Epithelial cell of prostate (primary cell): Measurements from ENCODE around the gene CERS1.

Experiments
- DNase-seq: peaks from one replicate; pipeline ENCODE4 v3.0.0-alpha.2; 2011; ENCODE audit warnings: low read depth, low spot score
- H3K27ac ChIP-seq: fragments of 450-650 bp; 2 replicates; pipeline ENCODE4 v1.5.1; 2017; ENCODE audit warnings: mild to moderate bottlenecking

CERS1 gene

DNA sequence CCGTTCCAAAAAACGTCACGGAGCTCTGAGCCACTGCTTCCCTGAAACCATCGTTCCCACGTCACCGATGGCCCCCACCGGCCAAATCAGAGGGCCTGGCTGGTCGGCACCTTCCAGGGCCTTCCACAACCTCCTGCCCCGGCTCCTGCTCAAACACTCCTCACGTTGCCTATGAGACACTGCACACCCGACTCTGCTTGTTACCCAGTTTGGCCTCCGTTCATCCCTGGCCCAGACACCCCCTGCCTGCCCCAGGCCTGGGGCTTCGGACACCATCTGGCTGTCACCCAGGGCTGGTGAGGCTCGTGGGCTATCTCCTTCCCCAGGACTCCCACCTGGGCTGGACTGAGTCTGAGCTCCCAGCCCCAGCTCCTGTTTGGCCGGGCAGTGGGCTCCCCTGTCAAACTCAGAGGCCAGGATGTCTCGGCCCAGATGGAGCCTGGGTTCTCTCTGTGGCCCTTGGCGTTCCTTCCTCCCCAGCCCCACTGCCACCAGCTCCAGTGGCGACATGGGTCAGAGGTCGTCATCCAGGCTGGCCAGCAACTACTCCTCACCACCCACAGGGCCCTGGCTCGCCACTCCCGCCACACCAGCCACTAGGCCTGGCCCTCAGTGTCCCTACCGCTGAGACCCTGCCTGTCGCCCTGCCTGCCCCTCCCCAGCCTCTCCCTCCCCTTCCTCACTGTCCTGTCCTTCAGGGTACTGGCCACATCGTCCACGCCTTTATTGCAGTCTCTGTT lies 17.7 kb downstream of the CERS1 start:
- H3K27ac ChIP-seq, result no peak overlapping the region
- DNase-seq, result no peak

GRCh38 chr19:18876865-18877264 lies 19.1 kb downstream of the CERS1 start:
- DNase-seq, result no peak
- H3K27ac ChIP-seq, result no peak overlapping the region

- no peak overlapping the region for H3K27ac ChIP-seq
- no peak for DNase-seq
Observed at GRCh38 chr19:18875726-18876125, 20.2 kb downstream of the CERS1 start.

- no peak for DNase-seq
- H3K27ac ChIP-seq, result no peak overlapping the region
Observed at GRCh38 chr19:18871543-18871942, 24.4 kb downstream of the CERS1 start.

DNA sequence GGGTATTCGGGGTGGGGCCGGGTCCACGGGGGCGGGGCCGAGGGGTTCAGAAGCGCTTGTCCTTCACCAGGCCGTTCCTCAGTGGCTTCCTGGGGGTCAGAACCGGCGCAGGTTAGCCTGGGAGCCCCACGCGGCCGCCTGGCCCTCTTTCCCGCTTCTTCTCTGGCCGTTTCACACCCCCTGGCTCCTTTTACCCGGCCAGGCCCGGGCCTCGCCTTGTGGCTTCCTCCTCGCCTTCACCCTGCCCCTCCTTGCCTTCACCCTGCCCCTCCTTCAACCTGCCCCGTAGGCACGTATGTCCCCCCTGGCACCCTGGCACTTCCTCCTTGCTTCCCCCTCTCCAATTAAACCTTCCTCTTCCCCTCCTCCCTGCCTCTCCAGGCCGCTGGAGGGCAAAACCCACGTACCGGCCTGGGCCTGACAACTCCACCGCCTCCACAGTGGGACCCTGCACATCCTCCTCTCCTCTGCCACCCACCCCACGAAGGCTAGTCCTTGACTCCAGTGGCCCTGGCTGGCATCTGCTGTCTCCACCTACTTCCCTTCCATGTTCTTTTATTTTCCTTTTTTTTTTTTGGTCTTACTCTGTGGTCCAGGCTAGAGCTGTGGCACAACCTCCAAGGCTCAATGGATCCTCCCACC lies 25.3 kb downstream of the CERS1 start:
- DNase-seq, result no peak
- H3K27ac ChIP-seq, result no peak overlapping the region

- no peak for DNase-seq
- no peak overlapping the region for H3K27ac ChIP-seq
Observed at GRCh38 chr19:18869781-18870530, 26.0 kb downstream of the CERS1 start.

DNA sequence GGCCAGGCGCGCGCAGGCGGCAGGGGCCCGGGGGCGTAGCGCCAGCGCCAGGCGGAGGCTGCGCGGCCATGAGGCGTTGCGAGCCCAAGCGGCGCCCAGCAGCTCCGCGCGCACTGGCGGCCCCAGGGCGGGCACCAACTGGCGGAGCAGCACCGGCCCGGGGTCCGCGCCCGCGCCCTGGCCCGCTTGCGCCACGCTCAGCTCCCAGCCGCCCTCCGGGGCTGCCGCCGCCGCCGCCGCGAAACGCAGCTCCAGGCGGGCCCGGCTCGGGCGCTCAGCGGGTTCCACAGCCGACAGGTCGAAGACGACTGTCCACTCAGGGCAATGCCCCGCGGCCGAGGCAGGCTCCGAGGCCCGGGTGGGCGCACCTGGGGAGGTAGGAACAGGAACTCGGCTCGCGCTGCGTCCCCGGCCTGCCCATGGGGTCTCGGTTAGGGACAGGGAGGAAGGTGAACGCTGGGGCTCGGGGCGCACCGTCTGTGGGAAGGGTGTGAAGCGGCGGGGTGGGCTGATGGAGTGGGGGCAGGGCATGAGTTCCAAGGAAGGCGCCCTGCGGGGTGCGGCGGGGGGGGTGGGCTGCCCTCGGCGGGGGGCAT lies 26.8 kb downstream of the CERS1 start:
- H3K27ac ChIP-seq, result no peak overlapping the region
- DNase-seq, result no peak

GRCh38 chr19:18868380-18869022 lies 27.5 kb downstream of the CERS1 start:
- no peak for DNase-seq

DNA sequence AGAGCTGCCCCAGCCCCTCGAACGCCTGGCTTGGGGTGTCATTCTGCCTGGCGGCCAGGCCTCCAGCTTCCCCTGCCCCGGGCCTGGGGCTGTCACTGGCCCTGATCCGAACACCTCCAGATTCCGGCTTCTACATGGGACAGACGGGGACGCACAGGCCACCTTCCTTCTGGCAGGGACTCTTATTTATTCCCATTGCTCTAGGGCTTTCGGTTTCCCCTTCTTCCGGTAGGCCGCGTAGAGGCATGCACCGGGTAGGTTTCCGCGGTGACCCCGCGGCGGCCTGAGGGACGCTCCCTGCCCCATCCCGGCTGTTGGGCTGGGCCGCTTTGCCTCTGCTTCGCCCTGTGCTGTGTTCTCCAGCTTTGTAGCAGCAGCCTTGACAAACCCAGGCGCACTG lies 28.2 kb downstream of the CERS1 start:
- DNase-seq, result no peak
- H3K27ac ChIP-seq, result no peak overlapping the region

More at GRCh38 chr19:18868380-18869022, 27.5 kb downstream of the CERS1 start:
- H3K27ac ChIP-seq, result no peak overlapping the region

GRCh38 chr19:18867199-18867598 lies 28.8 kb downstream of the CERS1 start:
- DNase-seq, result no peak
- no peak overlapping the region for H3K27ac ChIP-seq

- DNase-seq, result no peak
- H3K27ac ChIP-seq, result no peak overlapping the region
Observed at GRCh38 chr19:18866800-18867123, 29.2 kb downstream of the CERS1 start.

GRCh38 chr19:18865973-18866799 lies 29.8 kb downstream of the CERS1 start:
- H3K27ac ChIP-seq, result no peak overlapping the region
- no peak for DNase-seq

GRCh38 chr19:18865106-18865972 lies 30.6 kb downstream of the CERS1 start:
- H3K27ac ChIP-seq, result no peak overlapping the region
- DNase-seq, result no peak

- no peak overlapping the region for H3K27ac ChIP-seq
Observed at GRCh38 chr19:18863843-18864362, 32.1 kb downstream of the CERS1 start.

DNA sequence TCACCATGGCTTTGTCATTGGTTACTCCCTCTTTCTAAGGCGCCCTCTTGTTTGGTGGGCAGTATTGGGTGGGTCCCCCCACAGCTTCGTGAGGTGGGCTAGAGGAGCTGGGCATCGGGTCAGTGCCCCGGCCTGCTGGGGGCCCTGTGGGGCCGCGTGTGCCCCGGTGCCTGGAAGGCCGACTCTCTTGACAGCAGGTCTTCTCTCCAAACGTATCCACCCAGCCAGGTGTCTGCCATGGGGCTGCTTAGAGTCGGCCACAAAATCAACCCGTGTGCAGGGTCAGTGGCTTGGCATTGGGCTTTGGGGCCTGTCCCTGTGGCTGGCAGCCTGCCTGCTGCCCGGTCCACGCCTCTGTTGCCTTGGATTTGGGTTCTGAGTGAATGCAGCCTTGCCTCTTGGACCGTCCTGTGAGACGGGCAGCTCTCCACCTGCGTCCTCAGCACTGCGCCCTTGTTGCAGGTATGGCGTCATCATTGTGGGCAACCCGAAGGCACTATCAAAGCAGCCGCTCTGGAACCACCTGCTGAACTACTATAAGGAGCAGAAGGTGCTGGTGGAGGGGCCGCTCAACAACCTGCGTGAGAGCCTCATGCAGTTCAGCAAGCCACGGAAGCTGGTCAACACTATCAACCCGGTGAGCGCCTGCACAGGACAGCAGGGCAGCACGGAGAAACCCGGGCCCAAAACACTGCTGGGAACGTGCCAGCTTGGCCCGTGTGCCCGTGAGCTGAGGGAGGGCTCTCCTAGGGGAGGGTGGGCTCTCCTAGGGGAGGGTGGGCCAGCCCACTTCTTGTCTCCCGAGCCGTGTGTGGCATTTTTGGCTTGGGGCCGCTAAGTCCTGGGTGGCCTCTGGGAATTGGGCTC lies 32.7 kb downstream of the CERS1 start:
- H3K27ac ChIP-seq, result no peak overlapping the region
- DNase-seq, result no peak

More at GRCh38 chr19:18863843-18864362, 32.1 kb downstream of the CERS1 start:
- DNase-seq, result no peak

GRCh38 chr19:18861917-18862316 lies 34.0 kb downstream of the CERS1 start:
- no peak for DNase-seq
- no peak overlapping the region for H3K27ac ChIP-seq

- DNase-seq, result no peak
- H3K27ac ChIP-seq, result no peak overlapping the region
Observed at GRCh38 chr19:18861235-18861634, 34.7 kb downstream of the CERS1 start.

DNA sequence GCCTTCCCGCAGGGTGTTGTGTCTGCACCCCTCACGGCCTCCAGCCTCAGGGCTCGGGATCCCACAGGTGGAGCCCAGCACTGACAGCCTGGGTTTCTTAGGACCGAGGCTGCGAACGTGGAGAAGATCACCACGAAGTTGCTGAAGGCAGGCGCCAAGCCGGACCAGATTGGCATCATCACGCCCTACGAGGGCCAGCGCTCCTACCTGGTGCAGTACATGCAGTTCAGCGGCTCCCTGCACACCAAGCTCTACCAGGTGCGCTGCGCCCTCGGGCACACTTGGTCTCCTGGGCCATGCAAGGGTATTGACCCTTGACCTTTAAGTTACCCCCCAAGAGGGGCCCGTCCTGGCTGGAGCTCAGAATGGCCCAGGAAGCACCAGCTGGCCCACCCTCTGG lies 35.2 kb downstream of the CERS1 start:
- H3K27ac ChIP-seq, result no peak overlapping the region
- DNase-seq, result no peak
